Measurements from ENCODE around the gene APRT.

The APRT gene

DNA sequence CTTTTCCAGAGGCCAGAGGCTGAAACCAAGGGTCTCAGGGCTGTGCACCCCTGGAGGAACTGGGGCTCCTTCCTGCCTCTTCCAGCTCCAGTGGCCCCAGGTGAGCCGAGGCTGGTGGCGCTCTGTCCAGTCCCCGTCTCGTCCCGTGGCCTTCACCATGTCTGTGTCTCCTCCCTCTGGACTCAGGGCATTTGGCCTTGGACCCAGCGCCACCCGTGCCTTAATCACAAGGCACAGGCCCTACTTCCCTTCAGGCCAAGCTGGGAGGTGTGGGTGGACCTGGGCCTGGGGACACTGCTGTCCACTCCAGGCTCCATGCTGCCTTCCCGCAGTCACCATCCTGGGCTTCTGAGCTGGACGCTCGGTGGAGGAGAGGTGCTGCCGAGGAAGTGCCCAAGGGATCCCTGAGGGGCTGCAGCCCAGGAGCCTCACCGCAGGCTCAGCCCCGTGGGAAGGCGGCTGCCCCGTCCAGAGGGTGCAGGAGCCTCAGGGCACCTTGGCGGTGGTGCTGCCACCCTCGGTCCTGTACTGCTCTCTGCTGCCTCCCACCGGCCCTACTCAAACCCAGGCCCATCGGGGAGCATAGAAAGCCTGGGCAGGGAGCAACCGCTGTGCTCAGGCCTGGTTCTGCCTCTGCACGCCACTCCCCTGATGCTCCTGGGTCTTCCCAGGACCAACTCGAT lies 9.6 kb upstream of the APRT start:
- no peak for DNase-seq

DNA sequence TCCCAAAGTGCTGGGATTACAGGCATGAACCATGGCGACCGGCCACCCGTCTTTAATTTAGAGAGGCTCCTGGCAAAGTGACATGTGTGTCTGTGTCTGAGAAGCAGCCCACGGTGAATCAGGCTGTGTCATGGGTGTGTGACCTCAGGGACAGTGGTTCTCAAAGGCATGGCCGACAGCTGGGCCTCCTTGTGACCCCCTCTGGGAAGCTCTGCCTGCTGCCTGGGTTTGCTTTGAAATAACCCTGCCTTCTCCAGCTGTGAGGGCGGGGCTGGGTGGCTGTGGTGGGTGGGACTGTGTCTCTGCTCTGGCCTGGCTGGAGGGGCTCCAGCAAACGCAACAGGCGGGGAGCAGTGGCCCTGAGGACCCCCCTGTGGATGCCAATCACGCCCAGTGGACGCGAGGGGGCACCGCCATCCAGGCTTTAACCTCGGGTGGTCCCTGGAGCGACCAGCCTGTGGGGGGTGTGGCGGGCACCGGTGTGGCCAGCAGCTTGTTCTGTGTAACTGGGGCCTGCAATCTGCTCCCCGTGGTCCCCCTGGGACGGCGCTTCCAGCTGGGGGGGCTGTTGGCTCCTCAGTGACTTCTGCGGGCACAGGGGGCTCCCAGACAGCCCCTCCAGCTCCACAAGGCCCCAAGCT lies 8.8 kb upstream of the APRT start:
- DNase-seq: no peak

DNA sequence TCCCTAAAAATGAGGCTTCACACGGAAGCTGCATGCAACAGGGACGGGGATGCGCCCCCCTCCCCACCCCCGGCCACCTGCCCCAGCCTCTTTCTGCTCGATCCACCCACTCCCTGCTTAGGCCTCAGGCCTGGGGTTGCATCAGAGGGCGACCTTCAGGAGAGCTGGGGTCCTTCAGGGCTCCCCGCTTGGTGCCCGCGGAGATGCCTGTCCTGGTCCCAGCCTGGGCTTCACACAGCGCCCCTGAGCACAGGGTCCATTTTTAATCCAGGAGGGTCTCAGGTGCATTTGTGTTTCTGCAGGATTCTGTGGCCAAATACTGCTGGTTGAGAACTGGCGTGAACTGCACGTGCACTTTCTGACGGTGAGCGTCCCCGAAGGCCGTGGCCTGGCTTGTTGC lies 7.4 kb upstream of the APRT start:
- no peak for DNase-seq

DNA sequence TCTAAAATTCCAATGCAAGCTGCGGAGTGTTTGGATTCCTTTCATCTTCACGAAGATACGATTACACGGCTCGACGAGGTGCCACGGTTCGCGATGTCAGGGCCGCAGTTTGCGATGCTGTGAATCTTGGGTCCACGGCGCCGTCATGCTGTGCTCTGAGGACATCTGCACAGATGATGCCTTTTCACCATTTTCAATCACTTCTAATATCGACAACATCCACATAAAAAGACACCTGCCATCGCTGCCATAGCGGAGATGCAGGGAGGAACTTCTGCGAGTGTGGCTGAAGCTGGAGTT lies 6.8 kb upstream of the APRT start:
- no peak for DNase-seq

DNA sequence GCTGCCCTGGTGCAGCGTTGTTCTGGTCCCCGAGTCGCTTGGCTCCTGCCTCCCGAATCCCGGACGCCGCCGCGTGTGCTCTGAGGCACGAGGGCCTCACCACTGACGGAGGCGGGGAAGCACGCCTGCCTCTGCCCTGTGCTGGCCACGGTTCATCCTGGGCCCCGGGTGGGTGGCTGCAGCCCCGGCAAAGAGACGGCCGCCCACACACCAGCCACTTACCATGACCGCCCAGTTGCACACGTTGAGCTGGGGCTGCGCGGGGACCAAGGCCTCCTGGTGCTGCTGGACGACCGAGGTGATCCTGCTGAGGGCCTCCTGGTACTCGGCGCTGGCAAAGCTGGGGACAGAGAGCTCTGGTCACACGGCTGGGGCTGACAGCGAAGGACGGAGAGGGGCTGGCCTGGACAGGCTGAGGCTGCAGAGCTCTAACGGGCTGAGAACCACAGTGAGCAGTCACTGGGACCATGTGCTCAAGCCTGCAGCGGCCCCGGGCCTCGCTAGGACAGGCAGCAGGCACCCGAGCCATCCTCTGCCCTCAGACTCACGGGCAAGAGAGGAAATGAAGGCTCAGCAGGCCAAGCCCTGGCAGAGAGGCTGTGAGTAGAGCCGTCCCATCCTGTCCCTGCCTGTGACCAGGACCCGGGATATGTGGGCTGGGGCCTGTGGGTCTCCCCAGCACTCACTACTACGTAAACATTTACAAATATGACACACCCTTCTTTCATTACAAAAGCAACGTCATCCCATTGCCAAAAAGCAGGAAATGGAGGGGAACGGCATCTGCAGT lies 6.3 kb upstream of the APRT start:
- no peak for DNase-seq

DNA sequence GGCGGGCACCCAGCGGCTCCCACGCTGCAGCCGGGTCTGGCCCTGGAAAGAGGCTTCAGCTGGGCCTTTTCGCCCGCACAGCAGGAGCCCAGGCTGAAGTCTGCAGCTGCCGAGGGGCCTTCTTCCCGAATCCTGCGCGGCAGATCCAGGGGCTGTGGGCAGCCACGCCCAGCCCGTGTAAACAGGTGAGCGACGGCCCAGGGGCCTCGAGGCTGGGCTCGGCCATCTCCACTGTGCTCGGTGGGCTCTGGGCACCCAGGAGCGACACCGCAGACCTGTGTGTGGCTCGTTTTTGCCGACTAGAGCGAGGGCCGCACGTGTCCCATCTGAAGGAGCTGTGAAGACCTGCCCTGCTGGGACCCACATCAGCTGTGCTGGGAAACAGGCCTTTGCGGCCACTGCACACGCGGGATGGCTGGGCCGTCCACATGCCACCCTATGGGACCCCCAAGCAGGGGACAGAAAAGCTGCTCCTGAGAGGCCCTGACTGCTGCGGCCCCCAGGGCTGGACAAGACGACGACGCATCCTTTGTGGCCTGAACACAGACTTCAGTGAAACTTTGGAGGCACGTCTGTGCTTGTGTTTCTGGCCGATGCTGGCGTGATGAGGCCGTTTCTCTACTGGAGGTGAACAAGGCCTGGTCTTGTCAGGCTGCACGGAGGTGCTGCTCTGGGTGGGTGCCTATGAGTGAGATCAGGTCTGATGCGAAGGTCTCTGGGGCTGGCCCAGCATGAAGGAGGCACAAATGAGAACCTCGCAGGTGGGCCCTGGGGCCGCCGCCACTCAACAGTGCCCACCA lies 5.2 kb upstream of the APRT start:
- DNase-seq: no peak

DNA sequence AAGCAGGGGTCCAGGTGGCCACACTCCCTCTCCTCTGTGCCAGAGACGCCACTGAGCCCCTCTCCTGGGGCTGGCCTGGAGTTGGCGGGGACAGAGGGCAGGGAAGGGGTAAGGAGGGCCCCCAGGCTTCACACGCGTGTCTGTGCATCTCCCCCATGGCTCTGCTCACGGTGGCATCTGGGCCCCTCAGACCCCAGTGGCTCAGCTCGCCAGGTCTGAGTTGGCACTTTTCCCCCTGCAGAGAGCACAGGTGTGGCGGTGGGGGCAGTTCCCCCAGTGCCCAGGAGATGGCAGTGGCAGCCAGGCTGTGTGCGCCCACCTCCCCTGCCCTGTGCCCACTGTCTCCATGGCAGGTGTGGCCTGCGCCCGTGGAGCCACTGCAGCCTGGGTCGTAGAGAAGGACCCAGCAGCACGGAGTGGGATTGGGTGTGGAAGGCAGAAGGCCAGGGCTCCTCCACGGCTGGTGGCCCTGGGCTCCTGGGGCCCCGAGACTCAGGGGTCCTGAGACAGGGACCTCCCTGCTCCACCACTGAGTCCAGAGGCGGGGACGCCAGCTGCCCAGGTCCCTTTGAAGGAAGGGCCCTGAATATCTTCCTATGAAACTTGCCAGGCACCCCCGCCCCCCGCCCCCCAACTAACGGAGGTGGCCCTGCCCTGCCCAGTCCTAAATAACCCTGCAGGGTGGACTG lies 4.3 kb upstream of the APRT start:
- DNase-seq: peak; percentile 70 to 74

DNA sequence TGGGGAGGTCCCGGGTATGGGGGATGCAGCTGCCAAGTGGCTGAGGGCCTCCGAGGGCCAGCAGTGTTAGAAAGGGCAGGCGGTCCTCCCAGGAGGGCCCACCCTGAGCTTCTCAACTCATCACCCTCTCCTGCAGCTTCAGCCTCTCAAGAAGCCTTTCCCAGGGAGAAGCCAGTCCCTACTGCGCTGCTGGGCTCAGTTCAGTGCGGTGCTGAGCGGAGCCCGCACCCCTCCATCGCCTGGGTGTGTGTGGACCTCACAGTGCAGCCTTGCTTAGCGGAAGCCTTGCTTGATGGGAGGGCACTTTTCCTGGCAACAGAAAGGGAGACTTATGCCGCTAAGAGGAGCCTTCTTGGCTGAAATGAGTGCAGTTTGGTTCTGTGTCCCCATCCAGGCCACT lies 3.5 kb upstream of the APRT start:
- DNase-seq: no peak

DNA sequence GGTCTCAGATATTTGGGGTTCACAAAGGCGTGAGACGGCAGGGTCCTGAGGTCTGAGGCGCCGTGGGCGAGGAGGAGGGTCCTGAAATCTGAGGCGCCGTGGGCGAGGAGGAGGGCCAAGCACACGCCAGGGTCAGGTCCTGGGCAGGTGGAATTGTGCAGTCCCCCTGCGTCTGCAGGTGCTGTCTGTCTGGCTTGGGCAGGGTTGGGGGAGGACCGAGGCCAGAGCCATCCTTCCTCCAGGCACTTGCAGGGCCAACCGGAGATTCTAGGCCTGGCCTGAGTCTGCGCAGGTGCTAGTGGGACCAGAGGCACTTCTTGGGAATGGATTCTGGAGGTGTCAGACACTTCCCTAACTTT lies 2.4 kb upstream of the APRT start:
- no peak for DNase-seq

DNA sequence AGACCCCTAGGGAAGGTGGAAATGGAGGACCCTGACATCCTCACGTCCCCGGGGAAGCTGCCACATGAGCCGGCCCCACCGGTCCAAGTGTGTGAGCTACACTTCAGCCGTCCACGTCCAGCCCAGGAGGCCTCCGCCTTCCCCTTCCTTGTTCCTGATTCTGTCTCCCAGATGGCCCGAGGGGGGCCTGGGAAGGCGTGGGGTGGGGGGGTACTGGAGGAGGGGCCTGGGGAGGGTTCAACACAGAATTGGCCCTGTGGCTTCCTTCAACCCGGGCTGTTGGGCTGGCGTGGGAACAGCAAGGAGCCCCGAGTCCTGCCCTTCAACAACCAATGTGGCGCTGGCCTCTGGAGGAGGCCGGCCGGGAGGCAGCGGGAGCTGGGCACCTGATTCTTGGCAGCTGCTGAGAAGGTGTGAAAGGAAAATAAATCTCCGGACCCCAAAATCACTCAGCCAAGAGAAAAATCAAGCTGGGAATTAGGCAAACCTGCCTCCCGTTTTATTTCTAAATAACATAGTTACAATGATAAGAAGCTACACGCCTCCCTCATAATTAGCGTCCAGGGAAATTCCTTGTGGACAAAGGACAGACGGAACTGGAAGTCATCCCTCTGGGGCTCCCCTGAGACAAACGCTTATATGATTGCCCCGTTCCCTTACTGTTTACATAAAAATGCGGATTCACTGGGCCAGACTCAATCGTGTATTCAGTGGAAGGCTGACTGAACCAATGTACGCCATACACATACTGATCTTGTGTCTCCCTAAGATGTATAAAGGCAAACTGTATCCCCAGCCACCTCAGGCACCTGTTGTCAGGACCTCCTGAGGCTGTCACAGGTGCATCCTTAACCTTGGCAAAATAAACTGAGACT lies 1.8 kb upstream of the APRT start:
- no peak for DNase-seq

DNA sequence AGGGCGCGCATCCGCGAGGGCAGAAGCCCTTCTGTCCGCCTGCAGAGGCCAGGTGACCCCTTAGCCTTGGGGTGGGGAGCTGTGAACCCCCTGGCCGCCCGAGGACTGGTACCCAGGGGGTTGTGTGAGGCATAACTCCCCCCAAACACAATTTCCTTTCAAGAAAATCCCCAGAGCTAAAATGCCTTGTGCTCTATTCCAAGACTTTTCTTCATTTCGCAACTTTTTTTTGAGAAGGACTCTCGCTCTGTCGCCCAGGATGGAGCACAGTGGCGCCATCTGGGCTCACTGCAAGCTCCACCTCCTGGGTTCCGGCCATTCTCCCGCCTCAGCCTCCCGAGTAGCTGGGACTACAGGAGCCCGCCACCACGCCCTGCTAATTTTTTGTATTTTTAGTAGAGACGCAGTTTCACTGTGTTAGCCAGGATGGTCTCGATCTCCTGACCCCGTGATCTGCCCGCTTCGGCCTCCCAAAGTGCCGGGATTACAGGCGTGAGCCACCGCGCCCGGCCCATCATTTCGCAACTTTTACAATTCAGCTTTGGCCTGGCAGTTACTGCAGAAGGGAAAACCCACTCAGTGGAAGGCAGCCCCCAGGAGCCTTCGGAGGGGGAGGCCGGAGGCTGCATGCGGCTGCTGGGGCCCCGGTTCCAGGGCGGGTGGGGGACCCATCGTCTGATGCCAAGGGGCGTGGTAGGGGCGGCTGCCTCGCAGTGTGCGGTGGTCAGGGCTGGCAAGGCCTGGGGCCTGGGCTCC lies 963 bp upstream of the APRT start:
- DNase-seq: peak in 1 of 2 donors; percentile 58

DNA sequence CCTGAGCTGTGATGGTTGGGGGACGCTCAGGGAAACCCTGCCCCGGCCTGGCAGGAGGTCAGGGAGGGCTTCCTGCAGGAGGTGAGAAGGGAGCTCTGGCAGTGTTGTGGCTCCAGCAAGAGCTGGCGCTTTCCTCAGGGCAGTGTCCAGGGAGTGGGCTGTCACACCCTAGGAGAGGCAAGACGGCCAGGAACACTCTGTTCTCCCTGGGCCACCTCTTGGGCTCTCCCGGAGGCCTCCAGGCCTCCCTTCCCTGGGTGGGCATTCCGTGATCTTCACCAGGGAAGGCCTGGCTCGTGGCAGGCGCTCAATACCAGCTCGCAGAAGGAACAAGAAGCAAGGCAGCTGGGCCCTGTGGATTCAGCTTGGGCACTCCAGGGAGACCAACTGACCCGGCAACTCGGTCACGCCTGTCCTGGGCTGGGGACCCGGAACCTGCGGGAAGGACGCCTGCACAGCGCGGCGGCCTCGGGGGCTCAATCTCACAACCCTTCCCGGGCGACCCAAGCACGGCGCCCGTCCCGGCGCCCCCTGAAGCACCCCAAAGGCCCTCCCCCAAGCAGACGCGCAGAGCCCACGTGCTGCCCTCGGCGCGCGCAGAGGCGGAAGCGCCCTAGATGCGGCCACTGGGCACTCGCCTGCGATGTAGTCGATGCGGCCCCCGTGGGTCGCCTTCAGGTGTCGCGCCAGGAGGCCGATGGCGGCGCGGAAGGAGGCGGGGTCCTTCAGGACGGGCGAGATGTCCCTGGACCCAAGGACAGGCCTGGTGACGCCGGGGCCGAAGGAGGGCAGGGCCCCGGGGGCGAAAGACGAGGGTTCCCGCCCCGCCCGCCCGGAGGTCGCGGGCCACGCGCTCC lies 588 bp downstream of the APRT start:
- DNase-seq: peak; percentile 69 to 72

DNA sequence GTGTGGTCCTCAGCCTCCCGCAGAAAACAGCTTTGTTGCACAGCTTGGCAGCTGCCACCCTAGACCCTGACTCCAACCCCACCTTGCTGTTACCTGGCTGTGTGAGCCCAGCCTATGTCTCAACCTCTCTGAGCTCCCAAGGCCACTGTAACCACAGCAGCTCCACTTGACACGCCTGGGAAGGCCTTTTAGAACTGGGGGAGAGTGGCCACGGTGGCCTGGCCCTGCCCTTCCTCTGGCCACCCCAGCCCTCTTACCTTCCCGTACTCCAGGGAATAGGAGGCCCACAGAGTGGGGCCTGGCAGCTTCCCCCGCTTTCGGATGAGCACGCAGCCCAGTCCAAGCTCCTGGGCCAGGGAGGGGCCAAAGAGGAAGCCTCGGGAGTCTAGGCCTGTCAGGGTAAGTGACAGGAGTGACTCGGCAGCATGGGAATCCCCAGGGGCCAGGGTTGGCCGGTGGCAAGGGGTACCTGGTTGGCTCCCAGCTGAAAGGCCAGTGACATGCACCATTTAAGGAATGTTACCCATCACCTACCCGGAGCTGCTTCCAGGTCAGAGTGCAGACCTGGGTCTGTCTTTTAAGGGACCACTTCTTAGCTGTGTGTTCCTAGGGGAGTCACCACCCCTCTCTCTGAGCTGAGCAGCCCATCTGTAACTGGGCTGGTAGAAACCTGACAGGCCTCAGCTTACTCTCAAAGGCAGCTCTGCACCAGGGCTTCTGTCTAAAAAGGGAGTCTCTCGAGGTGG lies 1.4 kb downstream of the APRT start:
- DNase-seq: peak; percentile 59 to 66

DNA sequence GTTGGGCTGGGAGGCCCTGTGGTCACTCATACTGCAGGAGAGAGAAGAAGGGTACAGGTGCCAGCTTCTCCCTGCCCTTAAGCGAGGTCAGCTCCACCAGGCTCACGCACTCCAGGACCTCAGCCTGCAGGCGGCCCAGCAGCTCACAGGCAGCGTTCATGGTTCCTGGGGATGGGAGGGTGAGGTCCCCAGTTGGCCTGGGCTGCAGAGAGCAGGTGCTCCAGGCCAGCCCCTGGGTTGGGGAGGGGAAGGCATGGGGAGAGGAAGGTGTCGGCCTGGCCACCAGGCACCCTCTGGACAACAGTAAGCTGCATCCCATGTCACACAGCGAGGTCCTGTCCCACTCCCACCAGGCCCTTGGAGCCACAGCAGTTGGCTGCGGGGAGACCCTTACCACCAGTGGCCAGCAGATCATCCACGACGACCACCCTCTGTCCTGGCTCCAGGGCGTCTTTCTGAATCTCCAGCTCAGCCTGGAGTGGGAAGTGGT lies 2.0 kb downstream of the APRT start:
- DNase-seq: peak in 1 of 2 donors; percentile 43

DNA sequence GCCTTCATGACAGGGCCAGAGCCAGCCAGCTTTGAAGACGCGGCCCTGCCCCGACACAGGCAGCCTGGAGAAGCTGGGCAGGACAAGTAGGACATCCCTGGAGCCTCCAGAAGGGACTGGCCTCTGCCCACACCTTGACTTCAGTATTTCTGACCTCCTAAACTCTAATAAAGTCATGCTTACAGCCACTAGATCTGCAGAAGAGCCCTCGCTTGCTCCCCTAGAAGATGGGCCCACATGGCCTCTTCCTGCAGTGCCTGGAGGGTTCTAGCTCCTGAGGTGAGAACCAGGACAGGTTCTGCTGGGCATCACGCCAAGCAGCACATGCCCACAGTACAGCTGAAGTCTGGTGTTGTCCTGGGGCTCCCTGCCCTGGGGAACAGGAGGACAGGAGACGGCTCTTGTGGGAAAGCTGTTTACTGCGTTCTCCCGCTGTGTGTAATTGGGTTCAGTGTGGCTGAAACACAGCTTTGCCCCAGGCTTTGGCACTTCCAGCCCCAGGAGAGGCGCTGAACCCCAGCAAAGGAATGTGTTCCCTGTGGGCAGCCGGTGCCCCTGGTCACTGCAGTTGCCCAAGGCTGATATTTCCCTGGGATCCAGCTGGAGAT lies 2.6 kb downstream of the APRT start:
- peak in 1 of 2 donors; percentile 42 for DNase-seq

DNA sequence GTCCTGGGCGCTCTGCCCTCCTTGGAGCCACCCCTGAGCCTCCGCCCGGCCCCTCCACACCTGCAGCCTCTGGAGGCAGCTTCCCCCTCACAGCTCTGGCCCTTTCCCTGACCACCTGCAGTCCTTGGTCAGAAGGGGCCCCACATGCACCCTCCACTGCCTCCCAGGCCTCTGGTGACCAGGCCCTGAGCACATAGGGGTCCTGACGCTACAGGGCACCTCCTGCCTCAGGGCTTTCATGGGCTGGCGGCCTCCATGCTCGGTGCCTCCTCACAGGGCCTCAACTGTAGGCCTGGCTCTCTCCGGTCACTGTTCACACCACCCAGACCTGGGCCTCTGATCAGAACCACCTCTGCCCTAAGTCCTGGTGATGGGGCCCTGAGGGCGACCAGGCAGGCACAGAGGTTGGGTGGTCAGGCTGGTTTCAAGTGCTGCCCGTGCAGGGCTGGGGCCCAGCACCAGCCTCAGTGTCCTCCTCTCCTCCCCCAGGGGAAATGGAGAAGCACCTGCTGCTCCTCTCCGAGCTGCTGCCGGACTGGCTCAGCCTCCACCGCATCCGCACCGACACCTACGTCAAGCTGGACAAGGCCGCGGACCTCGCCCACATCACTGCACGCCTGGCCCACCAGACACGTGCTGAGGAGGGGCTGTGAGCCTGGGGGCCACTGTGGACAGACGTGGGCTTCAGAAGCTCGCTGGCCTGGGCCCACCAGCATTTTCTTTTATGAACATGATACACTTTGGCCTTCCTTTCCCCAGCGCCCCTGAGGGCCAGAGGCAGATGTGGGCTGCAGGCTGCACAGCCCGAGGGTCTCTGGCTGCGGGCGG lies 3.9 kb downstream of the APRT start:
- peak in 1 of 2 donors; percentile 41 for DNase-seq

DNA sequence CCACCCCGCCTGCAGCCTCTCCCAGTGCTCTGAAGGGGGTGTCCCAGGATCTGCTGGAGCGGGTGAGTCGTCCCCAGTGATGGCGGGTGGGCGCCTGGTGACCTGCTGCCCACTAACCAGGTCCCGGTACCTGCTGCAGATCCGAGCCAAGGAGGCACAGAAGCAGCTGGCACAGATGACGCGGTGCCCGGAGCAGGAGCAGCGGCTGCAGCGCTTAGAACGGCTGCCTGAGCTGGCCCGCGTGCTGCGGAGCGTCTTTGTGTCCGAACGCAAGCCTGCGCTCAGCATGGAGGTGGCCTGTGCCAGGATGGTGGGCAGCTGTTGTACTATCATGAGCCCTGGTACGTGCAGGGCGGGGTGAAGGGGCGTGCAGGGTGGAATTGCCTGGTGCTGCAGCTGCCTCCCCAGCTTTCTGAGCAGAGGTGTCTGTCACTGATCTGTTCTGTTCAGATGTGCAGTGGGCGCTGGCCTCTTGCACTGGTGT lies 4.5 kb downstream of the APRT start:
- DNase-seq: peak in 1 of 2 donors; percentile 36
